HG02571 (cell line): Measurements from ENCODE around the gene TIMM13.

Experiments used
- ATAC-seq: cut with Tn5 transposase; IDR thresholded peaks from one replicate; pipeline ENCODE4 v1.9.1; 2021; ENCODE audit warnings: mild to moderate bottlenecking, moderate library complexity; ENCODE audit not compliant: unreplicated experiment

TIMM13 gene

DNA sequence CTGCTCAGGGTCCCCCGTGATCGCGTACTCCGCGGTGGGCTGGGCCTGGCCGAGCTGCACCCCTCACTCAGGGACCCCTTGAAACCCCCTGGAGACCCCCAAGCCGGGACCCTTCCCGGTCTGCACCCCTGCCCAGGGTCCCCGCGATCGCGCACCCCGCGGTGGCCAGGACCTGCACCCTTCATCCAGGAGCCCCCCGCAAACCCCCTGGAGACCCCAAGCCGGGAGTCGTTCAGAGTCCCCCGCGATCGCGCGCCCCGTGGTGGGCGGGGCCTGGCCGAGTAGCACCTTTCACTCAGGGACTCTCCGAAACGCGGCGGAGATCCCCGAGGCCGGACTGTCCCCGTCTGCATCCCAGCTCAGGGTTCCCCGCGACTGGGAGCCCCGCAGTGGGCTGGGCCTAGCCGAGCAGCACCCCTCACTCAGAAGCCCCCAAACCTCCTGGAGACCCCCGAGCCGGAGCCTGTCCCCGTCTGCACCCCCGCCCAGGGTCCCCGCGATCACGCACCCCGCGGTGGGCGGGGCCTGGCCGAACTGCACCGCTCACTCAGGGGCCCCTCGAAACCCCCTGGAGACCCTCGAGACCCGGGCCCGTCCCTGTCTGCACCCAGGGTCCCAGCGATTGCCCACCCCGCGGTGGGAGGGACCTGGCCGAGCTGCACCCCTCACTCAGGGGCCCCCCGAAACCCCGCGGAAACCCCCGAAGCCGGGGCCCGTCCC, 28.6 kb upstream of the TIMM13 start:
- ATAC-seq = peak; percentile 24

DNA sequence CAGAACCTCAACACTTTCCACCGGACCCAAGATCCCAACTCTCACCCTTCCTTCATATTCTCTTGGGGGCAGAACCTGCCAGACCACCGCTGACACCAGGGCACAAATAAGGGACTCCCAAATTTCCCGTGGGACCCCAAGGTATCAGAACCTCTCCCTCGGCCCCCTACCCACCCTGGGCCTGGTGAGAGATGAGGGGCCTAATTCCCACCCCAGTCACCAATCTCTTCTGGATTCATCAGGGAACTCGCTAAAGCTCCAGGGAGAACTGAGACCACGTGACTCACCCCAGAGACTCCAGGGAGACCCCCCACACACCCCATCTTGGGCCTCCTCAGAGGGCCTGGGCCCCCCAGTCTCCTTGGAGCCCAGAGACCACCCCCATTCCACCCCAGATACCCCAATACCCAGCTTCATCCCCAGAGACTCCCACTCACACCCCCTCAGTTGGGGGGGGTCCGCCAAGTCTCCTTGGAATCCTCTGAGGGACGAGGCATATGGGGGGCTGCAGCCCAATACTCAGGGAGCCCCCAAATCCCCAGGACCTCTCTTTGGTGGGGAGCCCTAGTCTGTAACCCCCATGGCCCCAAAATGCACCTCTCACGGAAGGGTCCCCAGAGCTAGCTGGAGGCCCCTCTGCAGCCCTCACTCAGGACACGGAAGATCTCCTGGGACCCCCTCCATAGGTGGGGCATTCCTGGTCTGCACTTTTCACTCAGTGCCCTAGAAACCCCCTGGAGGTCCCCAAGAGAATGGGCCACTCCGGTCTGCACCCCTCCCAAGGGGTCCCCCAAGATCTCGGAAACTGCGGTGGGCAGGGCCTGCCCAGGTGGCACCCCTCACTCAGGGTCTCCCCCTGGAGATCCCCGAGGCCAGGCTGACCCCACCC, 27.8 kb upstream of the TIMM13 start:
- ATAC-seq = no peak

DNA sequence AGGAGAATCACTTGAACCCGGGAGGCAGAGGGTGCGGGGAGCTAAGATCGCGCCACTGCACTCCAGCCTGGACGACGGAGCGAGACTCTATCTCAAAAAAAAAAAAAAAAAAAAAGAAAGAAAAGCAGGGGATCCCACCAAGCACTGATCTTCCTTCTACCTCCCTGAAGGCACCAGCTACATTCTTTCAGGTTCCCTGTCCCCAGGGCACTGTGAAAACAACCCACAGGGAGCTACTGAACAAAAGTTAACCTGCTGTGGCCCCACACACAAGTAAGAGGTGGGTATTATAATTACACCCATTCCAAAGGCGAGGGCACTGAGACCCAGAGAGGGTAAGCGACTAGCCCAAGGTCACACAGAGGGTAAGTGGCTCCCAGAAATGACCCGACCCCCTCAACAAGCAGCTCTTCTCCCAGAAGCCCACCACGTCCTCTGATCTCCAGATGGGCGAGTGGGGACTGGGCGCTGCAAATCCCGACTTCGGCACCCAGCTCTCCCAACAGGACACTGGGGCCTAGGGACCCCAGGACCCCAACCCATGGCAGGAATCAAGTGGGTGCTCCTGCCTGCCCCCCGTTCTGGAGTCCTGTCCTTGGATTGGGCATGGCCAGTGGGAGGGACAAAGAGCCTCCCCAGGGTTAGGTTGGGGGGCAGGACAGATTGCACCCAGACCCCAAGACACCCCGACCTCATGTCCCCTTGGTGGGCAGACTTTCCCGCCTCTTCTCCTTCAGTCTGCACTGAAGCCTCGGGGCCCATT, 27.0 kb upstream of the TIMM13 start:
- ATAC-seq = no peak

DNA sequence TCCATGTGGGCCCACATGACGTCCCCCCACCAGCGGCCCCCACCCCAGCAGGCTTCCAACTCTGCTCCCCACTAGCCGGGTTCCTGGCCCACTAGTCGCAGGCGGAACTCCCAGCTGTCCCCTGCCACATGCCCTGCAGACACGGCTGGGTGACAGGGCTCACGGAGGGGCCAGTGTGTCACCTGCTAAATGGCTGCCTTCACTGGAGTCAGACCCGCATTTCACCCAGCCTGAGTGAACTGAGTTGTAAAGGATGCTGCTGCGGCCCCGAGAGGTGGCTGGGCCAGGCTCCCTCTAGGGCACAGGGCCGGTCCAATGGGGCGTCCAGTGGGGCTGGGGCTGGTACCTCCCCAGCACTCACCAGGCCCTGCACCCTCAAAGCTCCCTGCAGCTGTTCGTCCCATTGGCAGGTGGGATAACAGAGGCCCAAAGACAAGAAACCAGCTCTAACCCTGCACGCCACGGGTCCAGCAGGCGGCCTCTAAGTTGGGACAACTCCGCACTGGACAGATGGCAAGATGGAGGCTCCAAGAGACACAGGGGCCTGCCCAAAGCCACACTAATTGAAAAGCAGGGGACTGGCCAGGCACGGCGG, 26.1 kb upstream of the TIMM13 start:
- no peak for ATAC-seq

DNA sequence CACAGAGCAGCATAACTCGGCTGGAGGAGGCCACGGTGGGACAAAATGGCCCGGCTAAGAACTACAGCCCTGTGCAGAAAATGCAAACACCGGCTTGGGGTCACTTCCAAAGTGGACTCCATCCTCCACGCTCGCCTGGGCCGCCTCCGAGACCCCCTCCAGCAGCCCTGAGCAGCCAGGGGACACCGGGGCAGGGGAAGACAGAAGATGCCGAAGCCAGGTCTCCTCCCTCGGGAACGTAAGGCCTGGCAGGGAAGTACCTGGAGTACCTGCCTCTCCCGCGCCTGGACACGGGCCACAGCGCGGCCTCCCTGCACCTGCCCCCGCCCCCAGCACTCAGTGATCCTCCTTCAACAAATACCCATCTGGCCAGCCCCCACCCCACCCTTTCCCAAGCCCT, 24.4 kb upstream of the TIMM13 start:
- no peak for ATAC-seq

DNA sequence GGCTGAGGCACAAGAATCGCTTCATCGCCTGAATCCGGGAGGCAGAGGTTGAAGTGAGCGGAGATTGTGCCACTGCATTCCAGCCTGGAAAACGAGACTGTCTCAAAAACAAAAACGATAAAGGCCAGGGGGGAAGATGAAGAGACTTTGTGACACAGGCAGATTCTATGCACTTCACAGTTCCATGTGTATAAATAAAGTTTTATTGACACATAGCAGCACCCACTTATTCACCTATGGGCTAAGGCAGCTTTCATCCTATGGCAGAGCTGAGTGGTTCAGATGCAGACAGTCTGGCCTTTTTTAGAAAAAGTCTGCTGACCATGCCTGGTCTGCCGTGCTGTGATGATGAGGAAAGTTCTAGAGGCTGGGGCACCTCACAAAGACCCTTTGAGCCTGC, 23.8 kb upstream of the TIMM13 start:
- no peak for ATAC-seq

DNA sequence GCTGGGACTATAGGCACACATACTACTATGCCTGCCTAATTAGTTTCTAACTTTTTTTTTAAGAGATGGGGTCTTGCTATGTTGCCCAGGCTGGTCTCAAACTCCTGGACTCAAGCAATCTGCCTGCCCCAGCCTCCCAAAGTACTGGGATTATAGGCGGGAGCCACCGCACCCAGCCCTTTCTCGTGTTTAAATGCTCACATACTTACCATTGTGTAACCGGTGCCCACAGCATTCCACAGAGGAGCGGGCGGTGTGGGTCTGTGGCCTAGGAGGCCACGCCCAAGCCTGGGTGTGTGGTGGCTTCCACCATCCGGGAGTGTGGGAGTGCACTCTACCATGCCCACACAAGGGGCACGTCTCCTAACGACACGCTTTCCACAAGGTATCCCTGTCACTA, 21.6 kb upstream of the TIMM13 start:
- ATAC-seq = no peak

DNA sequence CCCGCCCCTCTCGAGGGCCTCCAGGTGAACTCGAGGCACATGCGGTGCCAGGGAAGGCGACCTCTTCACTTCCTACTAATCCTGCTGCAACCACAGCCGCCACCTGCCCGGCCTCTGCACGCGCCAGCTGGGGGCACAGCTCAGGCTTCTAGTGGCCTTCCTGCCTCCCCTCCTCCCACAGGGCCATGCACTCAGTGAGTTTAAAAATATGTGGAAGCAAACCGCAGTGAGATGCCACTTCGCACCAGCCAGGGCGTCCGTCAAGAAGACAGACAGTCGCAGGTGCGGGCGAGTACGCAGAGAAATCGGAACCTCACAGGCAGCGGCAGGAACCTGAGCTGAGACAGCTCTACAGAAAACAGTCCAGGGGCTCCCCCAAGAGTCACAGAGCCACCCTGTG, 19.0 kb upstream of the TIMM13 start:
- no peak for ATAC-seq

DNA sequence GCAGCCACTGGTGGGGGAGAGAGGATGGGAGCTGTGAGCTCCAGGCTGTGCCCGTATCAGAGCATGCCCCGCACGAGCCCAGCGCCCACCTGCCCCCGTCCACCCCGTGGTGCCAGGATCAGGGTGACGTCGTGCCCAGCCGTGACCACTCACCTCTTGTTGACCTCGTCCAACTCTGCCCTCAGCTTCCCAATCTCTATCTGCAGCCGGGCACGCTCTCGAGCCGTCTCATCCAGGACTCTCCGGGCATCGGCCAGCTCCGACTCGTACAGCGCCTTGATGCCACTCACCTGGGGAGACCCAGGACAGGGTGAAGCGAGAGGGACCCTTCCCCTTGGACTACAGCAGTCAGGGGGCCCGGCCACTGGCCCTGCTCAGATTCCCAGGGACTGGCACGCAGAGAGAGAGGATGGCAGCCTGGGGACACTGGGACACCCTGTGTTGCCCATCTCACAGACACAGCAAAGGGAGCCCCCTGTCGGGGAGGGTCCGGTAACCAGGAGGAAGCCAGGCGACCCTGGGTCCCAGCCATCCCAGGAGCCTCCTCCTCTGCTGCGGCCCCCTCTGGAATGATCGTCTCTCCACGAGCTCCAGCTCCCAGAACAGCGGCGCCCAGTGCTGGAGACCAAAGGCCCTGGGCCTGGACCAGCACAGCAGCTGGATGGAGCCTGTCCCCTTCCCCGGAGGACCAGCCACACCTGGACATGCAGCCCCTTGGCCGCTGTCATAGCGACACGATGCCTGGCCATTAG, 17.0 kb upstream of the TIMM13 start:
- ATAC-seq = no peak

DNA sequence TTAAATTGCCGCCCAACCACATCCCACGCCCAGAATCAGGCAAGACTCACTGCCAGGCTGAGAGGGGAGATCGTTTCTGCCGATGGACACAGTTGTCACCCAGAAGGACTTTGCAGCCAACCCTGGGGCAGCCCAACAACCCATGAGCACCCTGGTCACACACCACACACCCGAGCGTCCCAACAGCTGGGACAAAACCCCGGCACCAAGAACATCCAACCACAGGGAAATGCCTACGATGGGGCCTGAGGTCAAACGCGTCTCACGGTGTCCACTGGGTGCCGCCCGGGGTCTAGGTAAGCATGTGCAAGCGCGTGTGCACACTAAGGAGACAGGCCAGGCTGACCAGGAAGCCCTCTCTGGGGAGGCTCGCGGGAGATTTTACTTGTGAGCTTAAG, 16.4 kb upstream of the TIMM13 start:
- ATAC-seq = no peak

DNA sequence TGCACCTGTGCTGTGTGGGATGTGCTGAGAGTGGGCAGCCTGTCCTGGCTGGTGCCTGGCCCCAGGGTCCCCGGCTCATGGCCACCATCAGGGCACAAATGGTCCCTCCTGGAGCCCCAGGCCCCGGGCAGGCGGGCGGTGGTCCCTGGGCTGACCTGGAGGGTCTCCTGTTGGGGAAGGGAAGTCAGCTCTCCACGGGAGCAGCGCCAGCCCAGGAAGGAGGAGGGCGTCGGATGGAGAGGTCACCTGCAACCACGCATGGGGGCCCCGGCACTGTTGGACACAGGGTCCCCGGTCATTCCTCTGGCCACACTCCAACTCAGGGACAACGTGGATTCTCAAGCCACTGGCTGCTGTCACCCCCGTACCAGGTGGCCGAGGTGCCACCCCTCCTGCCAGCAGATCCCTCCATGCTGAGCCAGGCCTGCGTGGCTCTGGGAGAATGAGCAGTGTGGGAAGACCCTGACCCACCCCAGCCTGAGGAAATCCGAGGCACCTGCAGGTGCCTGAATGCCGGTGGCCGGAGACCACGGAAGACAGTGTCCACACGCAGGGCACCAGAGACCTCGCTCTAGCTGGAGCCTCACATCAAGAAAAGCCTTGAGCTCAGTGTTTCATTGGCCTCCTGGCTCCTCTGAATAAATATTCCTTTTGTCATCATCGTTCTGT, 15.9 kb upstream of the TIMM13 start:
- ATAC-seq = no peak

DNA sequence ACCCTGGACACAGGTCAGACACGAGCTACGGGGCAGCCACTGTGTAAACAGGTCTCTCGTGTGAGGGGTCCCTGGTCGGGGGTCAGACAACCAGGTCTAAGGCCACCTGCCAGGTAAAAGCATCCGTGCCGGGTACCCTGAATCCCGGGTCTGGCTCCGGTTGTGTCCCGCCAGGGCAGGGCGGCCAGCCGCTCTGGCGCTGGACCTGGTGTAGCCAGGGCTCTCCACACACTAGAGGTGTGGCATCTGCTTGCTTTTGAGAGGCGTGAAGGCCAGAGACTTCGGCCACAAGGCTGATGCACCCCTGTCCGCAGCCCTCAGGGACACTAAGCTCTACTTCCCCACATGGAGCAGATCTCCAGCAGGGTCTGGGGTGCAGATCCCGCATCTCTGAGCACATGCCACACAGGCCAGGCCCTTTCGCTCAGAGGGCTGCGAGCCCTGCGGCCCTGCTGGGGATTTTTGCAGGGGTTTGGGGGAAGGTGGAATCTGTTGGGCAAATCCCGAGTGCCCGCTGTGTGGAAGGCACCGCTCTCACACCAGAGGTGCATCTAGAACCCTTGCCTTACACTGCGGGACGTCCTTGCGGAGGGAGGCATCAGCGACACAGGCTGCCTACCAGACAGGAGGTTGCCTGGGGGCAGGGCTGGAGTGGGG, 13.8 kb upstream of the TIMM13 start:
- no peak for ATAC-seq

DNA sequence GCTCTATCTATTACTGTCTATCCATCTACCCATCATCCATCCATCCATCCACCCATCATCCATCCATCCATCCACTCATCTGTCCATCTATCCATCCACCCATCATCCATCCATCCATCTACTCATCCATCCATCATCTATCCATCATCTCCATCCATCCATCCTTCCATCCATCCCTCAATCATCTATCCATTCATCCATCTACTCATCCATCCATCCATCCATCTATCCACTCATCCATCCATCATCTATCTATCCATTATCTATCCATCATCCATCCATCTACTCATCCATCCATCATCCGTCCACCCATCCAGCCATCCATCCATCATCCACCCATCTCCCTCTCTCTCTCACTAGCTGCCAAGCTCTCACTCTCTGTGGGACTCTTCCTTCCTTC, 13.1 kb upstream of the TIMM13 start:
- no peak for ATAC-seq

DNA sequence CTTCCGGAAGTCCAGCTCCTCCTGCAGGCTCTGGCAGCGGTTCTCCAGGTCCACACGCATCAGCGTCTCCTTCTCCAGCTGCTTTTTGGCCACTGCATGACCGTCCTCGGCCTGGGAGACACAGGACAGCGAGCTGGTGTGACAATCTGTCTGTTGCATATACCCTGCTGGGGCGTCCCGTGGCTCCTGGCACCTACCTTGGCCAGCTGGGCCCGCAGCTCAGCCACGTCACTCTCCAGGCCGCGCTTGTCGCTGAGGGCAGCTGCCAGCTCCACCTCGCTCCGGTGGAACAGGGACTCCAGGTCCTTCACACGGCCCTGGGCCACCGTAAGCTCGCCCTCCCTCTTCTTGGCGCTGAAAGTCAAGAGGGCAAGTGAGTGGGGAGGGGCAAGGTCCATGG, 10.8 kb upstream of the TIMM13 start:
- no peak for ATAC-seq

DNA sequence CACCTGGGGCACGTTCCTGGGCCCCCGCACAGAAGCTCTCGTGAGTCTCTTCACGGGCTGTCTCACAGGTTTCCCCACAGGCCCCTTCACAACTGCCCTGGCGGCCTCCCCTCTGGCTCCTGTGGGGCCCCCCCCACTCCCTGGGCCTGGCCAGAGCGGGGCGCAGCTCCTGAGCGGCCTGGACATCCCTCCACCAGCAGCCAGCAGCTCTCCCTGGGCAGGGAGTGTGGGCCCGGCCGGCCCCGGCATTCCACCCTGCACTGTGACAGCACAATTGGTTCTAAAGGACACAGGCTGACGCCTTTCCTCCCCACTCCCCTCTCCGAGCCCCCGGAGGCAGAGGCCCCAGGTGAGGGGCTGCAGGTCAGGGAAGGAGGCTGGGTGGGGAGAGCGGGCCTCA, 9.5 kb upstream of the TIMM13 start:
- no peak for ATAC-seq

DNA sequence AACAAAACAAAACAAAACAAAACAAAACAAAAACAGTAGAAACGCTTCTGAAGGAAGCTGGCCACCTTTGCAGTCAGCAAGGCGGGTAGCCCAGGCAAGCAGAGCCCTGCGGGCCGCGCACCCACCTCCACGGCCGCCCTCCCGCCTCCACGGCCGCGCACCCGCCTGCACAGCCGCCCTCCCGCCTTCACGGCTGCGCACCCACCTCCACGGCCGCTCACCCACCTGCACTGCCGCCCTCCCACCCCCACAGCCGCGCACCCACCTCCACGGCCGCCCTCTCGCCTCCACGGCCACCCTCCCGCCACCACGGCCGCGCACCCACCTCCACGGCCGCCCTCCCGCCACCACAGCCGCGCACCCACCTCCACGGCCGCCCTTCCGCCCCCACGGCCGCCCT, 9.0 kb upstream of the TIMM13 start:
- no peak for ATAC-seq

DNA sequence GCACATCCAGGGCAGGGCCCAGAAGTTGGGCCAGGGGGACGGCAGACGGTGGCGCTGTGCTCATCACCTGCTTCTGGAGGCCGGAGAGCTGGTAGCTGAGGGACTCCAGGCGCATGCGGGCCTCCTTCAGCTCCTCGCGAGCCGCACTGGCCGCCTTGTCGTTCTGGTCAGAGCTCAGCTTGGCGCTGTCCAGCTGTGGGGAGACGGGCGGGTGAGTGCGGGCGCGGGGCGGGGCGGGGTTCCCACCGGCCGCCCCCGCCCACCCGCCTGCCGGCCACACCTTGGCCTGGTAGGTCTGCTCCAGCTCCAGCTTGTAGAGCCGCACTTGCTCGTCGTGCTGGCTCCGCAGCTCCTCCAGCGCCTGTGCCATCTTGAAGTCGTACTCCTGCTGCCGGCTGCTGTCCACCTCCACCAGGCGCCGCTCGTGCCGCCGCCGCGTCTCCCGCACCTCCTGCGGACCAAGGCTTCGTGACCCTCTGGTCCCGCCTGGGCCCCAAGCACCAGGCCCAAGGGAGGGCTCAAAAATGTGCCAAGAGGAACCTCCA, 7.4 kb upstream of the TIMM13 start:
- no peak for ATAC-seq

DNA sequence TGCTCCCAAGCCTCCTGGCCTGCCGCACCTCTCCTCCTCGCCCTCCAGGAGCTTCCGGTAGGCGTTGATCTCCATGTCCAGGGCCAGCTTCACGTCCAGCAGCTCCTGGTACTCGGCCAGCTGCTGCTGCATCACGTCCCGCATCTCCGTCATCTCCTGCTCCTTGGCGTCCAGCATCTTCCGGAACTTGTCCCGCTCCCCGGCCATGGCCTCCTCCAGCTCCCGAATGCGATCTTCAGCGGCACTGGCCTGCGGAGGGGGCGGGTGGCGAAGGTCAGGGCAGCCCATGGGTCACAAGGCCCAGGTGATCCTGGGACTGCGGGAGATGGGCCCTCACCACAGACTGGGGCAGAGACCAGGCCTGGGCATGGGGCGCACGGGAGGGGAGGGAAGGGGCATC, 6.9 kb upstream of the TIMM13 start:
- no peak for ATAC-seq

DNA sequence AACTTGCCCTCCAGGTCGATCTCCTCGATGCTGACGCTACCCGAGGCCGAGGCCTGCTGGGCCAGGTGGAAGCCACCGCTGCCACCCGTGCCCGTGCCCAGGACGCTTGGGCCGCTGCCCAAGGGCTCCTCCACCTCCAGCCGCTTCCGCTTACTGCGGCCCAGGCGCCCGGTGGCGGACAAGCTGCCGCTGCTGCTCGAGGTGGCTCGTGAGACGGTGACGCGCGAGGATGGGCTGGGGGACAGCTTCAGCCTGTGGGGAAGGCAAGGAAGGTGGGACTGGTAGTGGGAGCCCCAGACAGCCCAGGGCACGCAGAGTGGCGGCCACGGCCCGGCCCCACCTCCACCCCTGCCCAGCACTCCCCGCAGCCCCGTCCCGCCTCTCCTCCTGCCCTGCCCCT, 6.5 kb upstream of the TIMM13 start:
- ATAC-seq = no peak
